NCI-H146 treated with DMSO at 0.1 percent for 48 hours (cell line): ENCODE results near the gene CACHD1.
"Not testable (repeated sequence)": the region's sequence is repeated elsewhere in the genome, so short reads cannot be mapped to it uniquely, and the experiment has no call there.

Source experiments
- DNase-seq: peaks from one replicate; lab custom pipeline; 2025; ENCODE audit not compliant: unreplicated experiment; lab: John Stamatoyannopoulos, UW

CACHD1 gene

GRCh38 chr1:64495878-64496277, 25.9 kb downstream of the CACHD1 start:
- DNase-seq, result peak; percentile 68

- DNase-seq, result no peak
Observed at GRCh38 chr1:64496606-64497005, 26.7 kb downstream of the CACHD1 start.

GRCh38 chr1:64497088-64497883, 27.4 kb downstream of the CACHD1 start:
- DNase-seq, result no peak

GRCh38 chr1:64498325-64498724, 28.4 kb downstream of the CACHD1 start:
- no peak for DNase-seq

DNA sequence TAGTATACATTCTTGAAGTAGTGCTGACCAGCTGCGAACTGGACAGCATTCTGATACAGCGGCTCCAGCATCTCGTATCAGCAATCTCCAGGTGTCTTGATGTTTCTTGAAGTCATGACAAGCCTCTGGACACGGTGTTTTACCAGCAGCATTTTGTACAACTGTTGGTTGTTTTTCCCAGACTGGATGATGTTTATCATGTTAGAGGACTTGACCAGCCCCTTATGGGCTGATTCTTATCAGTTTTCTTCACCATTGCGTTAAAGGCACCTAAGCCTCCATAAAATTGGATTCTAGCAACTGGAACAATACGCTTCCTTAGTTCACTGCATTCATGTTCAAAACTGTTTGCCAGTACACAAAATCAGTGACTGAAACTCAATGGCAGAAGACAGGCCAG, 29.1 kb downstream of the CACHD1 start:
- DNase-seq, result no peak

GRCh38 chr1:64499966-64500365, 30.0 kb downstream of the CACHD1 start:
- DNase-seq, result no peak

GRCh38 chr1:64502083-64502482, 32.2 kb downstream of the CACHD1 start:
- DNase-seq, result no peak

DNA sequence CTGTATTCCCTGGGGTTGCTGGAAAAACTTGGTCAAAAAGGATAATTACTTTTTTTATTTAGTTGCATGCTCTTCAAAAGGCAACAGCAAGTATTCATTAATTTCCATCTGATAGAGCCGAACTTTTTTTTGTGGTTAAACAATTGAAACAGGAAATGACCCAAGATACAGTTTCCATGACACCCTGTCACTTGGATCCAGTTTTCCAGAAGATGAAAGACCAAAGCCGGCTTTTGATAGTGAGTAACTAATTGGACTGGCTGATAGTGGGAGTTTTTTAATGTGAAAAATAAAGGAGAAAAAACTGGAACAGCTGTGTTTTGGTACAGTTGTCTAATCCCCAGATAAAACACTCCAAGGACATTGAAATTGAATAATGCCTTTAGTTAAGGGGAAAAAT, 33.0 kb downstream of the CACHD1 start:
- DNase-seq, result peak; percentile 52

- peak; percentile 83 for DNase-seq
Observed at GRCh38 chr1:64505232-64505943, 35.5 kb downstream of the CACHD1 start.

GRCh38 chr1:64505944-64506655, 36.2 kb downstream of the CACHD1 start:
- peak; percentile 96 for DNase-seq

- no peak for DNase-seq
Observed at GRCh38 chr1:64508629-64509028, 38.7 kb downstream of the CACHD1 start.

- no peak for DNase-seq
Observed at GRCh38 chr1:64511044-64511443, 41.1 kb downstream of the CACHD1 start.

GRCh38 chr1:64512206-64512605, 42.3 kb downstream of the CACHD1 start:
- DNase-seq, result not testable (repeated sequence)

GRCh38 chr1:64513545-64513944, 43.6 kb downstream of the CACHD1 start:
- no peak for DNase-seq

DNA sequence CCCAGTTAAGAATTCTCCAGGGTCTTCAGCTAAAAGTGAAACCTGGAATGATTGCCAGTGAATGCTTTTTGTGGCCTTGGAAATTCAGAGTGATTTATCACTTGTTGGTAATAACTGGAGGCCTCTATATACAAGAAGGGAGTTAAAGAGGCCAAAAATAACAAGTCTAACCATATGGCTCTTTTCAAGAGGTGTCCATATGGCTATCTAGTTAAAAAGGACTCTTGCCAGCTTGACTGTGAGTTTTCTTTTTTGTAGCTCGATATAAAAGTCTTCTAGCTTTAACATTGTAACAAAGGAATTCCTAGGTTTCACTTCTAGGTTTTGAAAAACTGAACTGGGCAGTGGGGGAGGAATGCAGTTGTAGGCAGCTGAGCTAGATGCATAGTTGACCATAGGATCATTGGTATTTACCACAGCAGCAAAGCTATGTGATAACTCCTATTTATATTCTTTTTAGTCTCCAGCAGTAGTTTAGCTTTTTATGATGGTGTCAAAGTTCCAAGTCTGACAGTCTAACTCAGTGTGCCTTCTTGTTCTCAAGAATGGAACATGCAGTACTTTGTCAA, 44.4 kb downstream of the CACHD1 start:
- DNase-seq, result no peak

- no peak for DNase-seq
Observed at GRCh38 chr1:64515427-64515826, 45.5 kb downstream of the CACHD1 start.

DNA sequence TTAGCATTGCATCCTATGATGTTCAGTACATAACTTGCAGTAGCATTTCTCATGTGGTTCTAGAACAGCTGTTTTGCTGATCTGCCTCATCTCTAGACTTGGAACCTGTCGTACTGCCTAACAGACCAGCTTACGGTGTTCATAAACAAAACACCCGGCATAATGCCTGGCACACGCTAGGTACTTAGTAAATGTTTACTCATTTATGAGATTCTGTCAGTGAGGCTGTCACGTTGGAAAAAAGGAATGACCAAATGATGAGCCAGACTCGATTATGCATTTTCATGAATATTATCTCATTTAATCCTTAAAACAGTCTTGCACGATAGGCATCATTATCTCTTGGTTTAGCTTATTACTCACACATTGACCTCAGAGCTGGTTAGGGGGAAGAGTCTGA, 46.4 kb downstream of the CACHD1 start:
- no peak for DNase-seq

DNA sequence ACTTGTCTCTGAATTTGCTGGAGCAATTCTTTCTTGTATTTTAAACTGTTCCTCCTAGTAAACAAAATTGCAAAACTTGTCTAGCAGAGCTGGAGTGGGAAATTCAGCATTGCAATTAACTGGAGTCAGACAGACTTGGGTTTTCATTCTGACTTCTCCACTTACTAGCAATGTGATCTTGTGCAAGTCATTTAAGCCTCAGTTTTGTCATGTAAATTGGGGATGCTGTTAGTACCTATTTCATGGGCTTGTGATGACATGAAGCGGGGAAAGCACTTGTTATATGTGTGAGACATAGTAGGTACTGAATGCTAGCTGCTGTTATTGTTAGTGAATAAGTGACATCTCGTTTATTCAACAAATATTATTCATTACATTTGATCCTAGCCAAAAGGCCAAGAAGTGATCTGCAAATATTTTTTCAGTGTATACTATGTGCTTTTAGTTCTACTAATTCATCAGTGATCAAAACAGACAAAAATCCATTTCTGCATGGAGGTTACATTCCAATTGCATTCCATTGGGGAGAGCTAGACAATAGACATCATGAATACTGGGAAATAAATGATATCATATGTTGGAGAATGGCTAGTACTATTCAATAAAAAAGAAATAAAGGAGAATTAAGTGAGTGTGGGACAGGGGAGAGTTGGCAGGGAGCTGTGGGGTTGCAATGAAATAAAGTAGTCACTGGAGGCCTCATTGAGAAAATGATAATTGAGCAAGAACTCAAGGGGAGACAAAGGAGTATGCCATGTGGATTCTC, 47.1 kb downstream of the CACHD1 start:
- no peak for DNase-seq

GRCh38 chr1:64517640-64518039, 47.7 kb downstream of the CACHD1 start:
- DNase-seq, result no peak

GRCh38 chr1:64518692-64519481, 49.0 kb downstream of the CACHD1 start:
- DNase-seq, result no peak
